Measurements from ENCODE around the gene FBXL7. TPM values are rescaled to one million over a fixed set of nuclear protein-coding genes. Genes with fewer than 3 reads are reported as not detected.

The FBXL7 gene
- total RNA-seq, 1 experiment from 2014 or later = not detected

- CTCF ChIA-PET = no interaction called here
- POLR2A ChIA-PET = no interaction called here
- in situ Hi-C loops (cut with HindIII; ENCODE audit: low pct_unique_long_range_greater_than_20kb, low sequenced_read_pairs) = no loop called here
Measured at GRCh38 chr5:15803280-15803679, 303.3 kb downstream of the FBXL7 start.

GRCh38 chr5:15806613-15807012 is 306.6 kb downstream of the FBXL7 start:
- Histone ChIP-seq H3K4me3 (ENCODE audit: low read depth in 2 of 2, low read length in 2 of 2) (no peak overlapping the region), H3K27ac (ENCODE audit: low read length) (no peak overlapping the region), H3K27me3 (ENCODE audit: control insufficient read depth, insufficient read depth, low read length) (no peaks in the 10 kb centered on the region), H3K4me1 (ENCODE audit: control insufficient read depth, insufficient read depth, low read length) (no peaks in the 10 kb centered on the region), H3K9me3 (ENCODE audit: control insufficient read depth, insufficient read depth, low read depth, low read length) (peaks cover 4% of the 10 kb centered on the region; the same call in 1 of the 2 replicates), H3K36me3 (ENCODE audit: control insufficient read depth, insufficient read depth, low read length) (no peaks in the 10 kb centered on the region)
- ATAC-seq = no peak
- TF ChIP-seq POLR2AphosphoS5 (IDR thresholded peaks at IDR 0.05; ENCODE audit: low read depth, low read length) (no peak), SIN3A (IDR thresholded peaks at IDR 0.05; ENCODE audit: borderline replicate concordance, insufficient read depth, low read depth, low read length) (no peak), TCF7L2 (IDR thresholded peaks at IDR 0.05; ENCODE audit: low read depth, low read length) (no peak), REST (IDR thresholded peaks at IDR 0.05; ENCODE audit: insufficient read depth in 1 of 2, low read depth in 2 of 2, low read length in 1 of 2) (no peak), CTCF (IDR thresholded peaks at IDR 0.05) (no peak)
- in situ Hi-C loops (cut with HindIII; ENCODE audit: low pct_unique_long_range_greater_than_20kb, low sequenced_read_pairs) (no loop called here), intact Hi-C loops (cut with micrococcal nuclease; ENCODE audit: unreplicated experiment) (no loop called here)
- POLR2A ChIA-PET = no interaction called here
- no TSS peak for BruUV-seq (replicated peaks)
- DNase-seq (ENCODE audit: low read depth, low spot score) = no peak
- CTCF ChIA-PET = no interaction called here

More at GRCh38 chr5:15803280-15803679, 303.3 kb downstream of the FBXL7 start:
- H3K27ac ChIP-seq (ENCODE audit: low read length) = no peak overlapping the region
- H3K36me3 ChIP-seq (ENCODE audit: control insufficient read depth, insufficient read depth, low read length) = no peaks in the 10 kb centered on the region
- H3K4me3 ChIP-seq (ENCODE audit: low read depth in 2 of 2, low read length in 2 of 2) = no peak overlapping the region
- TF ChIP-seq POLR2AphosphoS5 (IDR thresholded peaks at IDR 0.05; ENCODE audit: low read depth, low read length) (no peak), CTCF (IDR thresholded peaks at IDR 0.05) (no peak), TCF7L2 (IDR thresholded peaks at IDR 0.05; ENCODE audit: low read depth, low read length) (no peak), REST (IDR thresholded peaks at IDR 0.05; ENCODE audit: insufficient read depth in 1 of 2, low read depth in 2 of 2, low read length in 1 of 2) (no peak), SIN3A (IDR thresholded peaks at IDR 0.05; ENCODE audit: borderline replicate concordance, insufficient read depth, low read depth, low read length) (no peak)
- H3K4me1 ChIP-seq (ENCODE audit: control insufficient read depth, insufficient read depth, low read length) = no peaks in the 10 kb centered on the region
- no TSS peak for BruUV-seq (replicated peaks)
- H3K27me3 ChIP-seq (ENCODE audit: control insufficient read depth, insufficient read depth, low read length) = no peaks in the 10 kb centered on the region
- DNase-seq (ENCODE audit: low read depth, low spot score) (no peak), ATAC-seq (no peak)
- peaks cover 4% of the 10 kb centered on the region; the same call in 1 of the 2 replicates for H3K9me3 ChIP-seq (ENCODE audit: control insufficient read depth, insufficient read depth, low read depth, low read length)
- intact Hi-C loops (cut with micrococcal nuclease; ENCODE audit: unreplicated experiment) = no loop called here

All from Panc1 (cell line).